Mucosa of descending colon (tissue), 3 donors: ENCODE measurements around the gene CDK14. TPM values are rescaled to one million over a fixed set of nuclear protein-coding genes. Genes with fewer than 3 reads are reported as not detected.
A peak's percentile ranks its signal among the peaks of the same experiment; 100 is the strongest.

Experiments
- ATAC-seq: fragments of 200-7000 bp; cut with Tn5 transposase; one replicate; pipeline ENCODE4 v1.9.1; 2020; ENCODE audit warnings: mild to moderate bottlenecking, moderate library complexity
- DNase-seq, 3 donors: peaks; one replicate each; pipeline ENCODE4 v3.0.0-alpha.2; 2020
- H3K36me3 ChIP-seq: fragments of 200-600 bp; one replicate; pipeline ENCODE4 v1.8.0; 2021; ENCODE audit warnings: low read depth, mild to moderate bottlenecking
- H3K4me1 ChIP-seq: fragments of 200-600 bp; one replicate; pipeline ENCODE4 v1.8.0; 2021; ENCODE audit warnings: low read depth, mild to moderate bottlenecking
- H3K4me3 ChIP-seq: fragments of 200-600 bp; one replicate; pipeline ENCODE4 v1.8.0; 2021; ENCODE audit warnings: mild to moderate bottlenecking
- H3K9me3 ChIP-seq: fragments of 200-600 bp; one replicate; pipeline ENCODE4 v1.8.0; 2021; ENCODE audit warnings: mild to moderate bottlenecking
- CTCF ChIP-seq: fragments of 200-600 bp; IDR thresholded peaks from one replicate; pipeline ENCODE4 v1.8.0; 2022; ENCODE audit warnings: antibody characterized with exemption, mild to moderate bottlenecking
- intact Hi-C, 2 donors: fragments of 100-400 bp; cut with DNase I in 1 of 2; cut with micrococcal nuclease in 1 of 2; formaldehyde crosslinking; loops; one replicate each; pipeline versions ENCODE4 v1.11.0 to v1.11.1; 2022; cut with DNase I, micrococcal nuclease
- total RNA-seq, 3 donors: library from RNA; stranded (reverse); fragmentation: NEBNext Ultra II Directional in 2 of 3; extraction: Animal tissue kit (Norgen Biotek cat#: 25700) in 2 of 3; gene quantifications; one replicate each; pipeline versions ENCODE4 v1.2.1 to v1.2.4, GENCODE V29; 2021 to 2023
- donor health status: DM: no; HTN: no; CAD: no; lungs with moderate emphysema.
- donor health status: DM: no; HTN: no; CAD: no.
- donor health status: DM: no; HTN: yes; CAD: no.

The CDK14 gene
- total RNA-seq, 3 donors from 2014 or later: 5.4 to 24.4 (median 5.6) TPM

GRCh38 chr7:91230100-91230499 is 634.0 kb downstream of the CDK14 start:
- intact Hi-C loops: no loop called here
- TF ChIP-seq CTCF: no peak
- ATAC-seq: no peak
- Histone ChIP-seq H3K4me3 (no peak overlapping the region), H3K9me3 (no peaks in the 10 kb centered on the region), H3K4me1 (no peaks in the 10 kb centered on the region), H3K36me3 (no peaks in the 10 kb centered on the region)
- DNase-seq: no peak

- intact Hi-C loops: no loop called here
- no peak for TF ChIP-seq CTCF
- DNase-seq (no peak), ATAC-seq (no peak)
- Histone ChIP-seq H3K4me3 (no peak overlapping the region), H3K36me3 (no peaks in the 10 kb centered on the region), H3K4me1 (no peaks in the 10 kb centered on the region), H3K9me3 (no peaks in the 10 kb centered on the region)
Measured at GRCh38 chr7:91230503-91230902, 634.4 kb downstream of the CDK14 start.

- H3K9me3 ChIP-seq: no peaks in the 10 kb centered on the region
- intact Hi-C loops: no loop called here
- H3K4me1 ChIP-seq: no peaks in the 10 kb centered on the region
- H3K4me3 ChIP-seq: no peak overlapping the region
- H3K36me3 ChIP-seq: no peaks in the 10 kb centered on the region
- DNase-seq (no peak), ATAC-seq (no peak)
- no peak for TF ChIP-seq CTCF
Measured at GRCh38 chr7:91233212-91233611, 637.1 kb downstream of the CDK14 start.

- DNase-seq (no peak), ATAC-seq (no peak)
- no peak for TF ChIP-seq CTCF
- Histone ChIP-seq H3K9me3 (no peaks in the 10 kb centered on the region), H3K4me1 (no peaks in the 10 kb centered on the region), H3K36me3 (no peaks in the 10 kb centered on the region), H3K4me3 (no peak overlapping the region)
- intact Hi-C loops: no loop called here
Measured at GRCh38 chr7:91235211-91235832, 639.2 kb downstream of the CDK14 start.

DNA sequence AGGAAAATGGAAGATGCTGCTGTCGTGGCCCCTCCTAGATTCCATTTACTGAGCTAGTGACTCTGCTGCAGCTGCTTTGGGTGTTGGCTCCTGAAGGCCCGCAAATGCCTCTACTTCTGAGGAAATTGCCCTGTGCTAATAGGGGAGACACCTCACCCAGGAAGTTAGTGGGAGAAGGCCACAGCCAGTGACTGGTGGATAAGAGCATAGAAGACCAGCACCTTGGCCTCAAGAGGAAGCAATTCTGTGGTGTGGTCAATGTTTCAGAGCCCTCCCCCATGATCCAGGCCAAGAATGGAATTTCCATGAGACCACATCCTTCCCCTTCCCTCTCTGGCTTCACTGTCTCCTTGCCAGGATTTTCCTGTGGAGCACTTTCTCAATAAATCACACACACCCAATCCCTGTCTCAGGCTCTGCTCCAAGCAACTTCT is 643.1 kb downstream of the CDK14 start:
- Histone ChIP-seq H3K4me1 (no peaks in the 10 kb centered on the region), H3K4me3 (no peak overlapping the region), H3K36me3 (no peaks in the 10 kb centered on the region), H3K9me3 (no peaks in the 10 kb centered on the region)
- intact Hi-C loops: no loop called here
- TF ChIP-seq CTCF: no peak
- ATAC-seq (peak; percentile 12), DNase-seq (peak in 1 of 3 donors; percentile 3)

GRCh38 chr7:91239772-91240171 is 643.7 kb downstream of the CDK14 start:
- no peak for TF ChIP-seq CTCF
- no peak overlapping the region for H3K4me3 ChIP-seq
- H3K36me3 ChIP-seq: no peaks in the 10 kb centered on the region
- H3K4me1 ChIP-seq: no peaks in the 10 kb centered on the region
- no peaks in the 10 kb centered on the region for H3K9me3 ChIP-seq
- intact Hi-C loops: no loop called here
- ATAC-seq (no peak), DNase-seq (no peak)
